GM15510 (cell line): Measurements from ENCODE around the gene AFF2.

Experiments
- POLR2A ChIP-seq: IDR thresholded peaks from 3 replicates; pipeline ENCODE4 v1.6.1; 2011; ENCODE audit warnings: borderline replicate concordance; ENCODE audit not compliant: insufficient read length; ENCODE audit errors: extremely low read depth

Gene AFF2

DNA sequence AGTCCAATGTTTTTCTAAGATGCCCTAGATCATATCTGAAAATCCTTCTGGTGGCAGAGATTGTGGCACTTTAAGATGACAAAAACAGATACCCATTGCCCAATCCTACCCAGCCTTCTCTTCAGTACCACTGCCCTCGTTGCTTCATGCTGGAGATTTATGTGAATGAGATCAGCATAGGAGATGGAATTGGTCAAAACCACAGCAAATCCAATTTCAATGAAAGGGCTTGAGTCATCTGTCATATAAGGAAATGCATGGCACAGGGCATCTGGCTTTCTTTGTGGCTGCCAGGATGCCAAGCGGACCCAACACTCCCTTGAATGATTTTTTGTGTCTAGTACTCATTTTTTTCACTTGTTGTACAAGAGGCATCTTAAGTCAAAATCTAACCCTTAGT is 16.8 kb downstream of the AFF2 start:
- TF ChIP-seq POLR2A: no peak

DNA sequence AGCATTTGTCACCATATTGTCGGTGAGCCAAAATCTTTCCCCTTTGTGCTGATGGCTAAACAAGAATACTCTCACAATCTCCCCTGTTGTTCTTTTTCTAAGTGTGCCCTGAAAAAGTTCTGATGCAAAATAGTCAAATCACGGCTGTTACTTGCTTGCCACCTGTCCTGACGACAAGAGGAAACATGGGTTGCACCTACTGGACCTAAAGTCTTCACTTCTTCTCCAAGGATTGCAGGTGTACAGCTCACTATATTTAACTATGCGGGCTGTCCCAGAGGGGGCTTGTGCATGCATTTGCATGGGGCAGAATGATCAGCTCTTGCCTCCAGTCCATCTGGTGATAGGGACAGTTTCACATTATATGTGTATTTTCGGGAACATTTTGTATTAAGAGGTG is 21.6 kb downstream of the AFF2 start:
- no peak for TF ChIP-seq POLR2A

- TF ChIP-seq POLR2A: no peak
Observed at GRCh38 chrX:148523303-148524080, 23.1 kb downstream of the AFF2 start.

DNA sequence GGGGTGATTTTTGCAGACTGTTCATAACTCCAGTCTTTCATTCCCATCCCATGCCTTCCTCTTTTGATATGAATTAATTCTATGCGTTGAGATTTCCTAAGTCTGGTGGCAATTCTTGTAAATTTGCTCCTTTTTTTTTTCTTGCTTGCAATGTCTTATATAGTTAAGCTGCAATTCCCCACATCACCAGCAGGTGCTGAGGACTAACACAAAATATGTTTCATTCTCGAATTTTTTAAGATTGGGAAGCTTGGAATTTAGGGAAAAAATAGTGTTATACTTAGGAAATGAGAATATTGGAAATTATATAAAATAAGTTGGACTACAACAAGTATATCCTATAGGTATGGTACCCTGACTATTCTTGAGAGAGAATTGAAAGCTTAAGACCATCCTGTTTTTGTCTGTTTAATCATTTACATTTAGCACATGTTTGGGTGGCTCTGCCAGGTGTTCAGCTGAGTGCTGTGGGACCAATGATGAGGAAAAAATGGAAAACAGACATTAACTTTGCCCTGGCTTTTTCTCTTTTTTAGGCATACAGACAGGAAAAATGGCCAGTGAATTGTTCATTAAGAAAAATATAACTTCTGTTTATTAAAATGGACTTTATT is 30.2 kb downstream of the AFF2 start:
- TF ChIP-seq POLR2A: no peak

GRCh38 chrX:148534291-148534690 is 33.9 kb downstream of the AFF2 start:
- no peak for TF ChIP-seq POLR2A

DNA sequence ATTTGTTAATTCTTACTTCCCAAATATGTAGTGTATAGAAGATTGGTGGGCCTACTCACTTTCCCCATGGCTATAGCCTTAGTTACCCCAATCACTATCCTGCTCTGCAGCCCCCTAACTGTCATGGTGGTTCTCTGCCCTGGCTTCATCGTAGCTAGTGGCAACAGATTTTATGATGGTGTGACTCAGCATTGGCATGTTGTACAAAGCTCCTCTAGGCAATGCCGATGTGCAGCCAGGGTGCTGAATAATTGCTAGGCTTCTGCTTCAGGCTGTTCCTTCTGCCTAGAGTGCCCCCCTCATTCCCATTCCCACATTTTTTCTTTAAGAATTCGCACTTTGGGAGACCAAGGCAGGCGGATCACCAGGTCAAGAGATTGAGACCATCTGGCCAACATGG is 35.2 kb downstream of the AFF2 start:
- no peak for TF ChIP-seq POLR2A

GRCh38 chrX:148536961-148537360 is 36.5 kb downstream of the AFF2 start:
- TF ChIP-seq POLR2A: no peak

DNA sequence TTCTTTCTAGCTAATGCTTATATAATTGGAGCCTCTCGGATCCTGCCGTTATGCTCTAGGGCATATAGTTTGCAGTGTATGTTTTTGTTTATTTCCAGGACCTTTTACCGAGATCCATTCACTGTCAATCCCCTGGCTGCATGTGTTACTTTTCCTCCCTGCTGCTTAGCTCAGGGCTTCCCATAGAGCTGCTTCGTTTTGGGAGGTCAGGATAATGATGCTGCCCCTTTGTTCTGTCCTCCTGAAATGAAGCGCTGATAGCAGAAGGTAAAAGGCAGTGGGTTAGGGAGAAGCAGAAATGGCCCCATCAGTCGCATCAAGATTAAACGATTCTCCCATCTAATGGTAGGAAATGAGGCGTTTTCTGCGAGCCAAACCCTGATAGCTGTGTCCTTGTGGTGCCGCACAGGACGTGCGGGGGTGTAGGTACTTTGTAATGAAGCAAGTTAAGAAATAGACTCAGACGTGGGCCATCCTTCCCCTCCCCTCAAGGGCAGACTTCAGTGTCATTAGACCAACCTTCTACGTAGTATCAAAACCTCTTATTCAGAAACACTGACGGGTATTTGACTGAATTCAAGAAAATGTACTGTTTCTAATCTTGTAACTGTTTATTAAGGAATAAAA is 37.3 kb downstream of the AFF2 start:
- no peak for TF ChIP-seq POLR2A

- TF ChIP-seq POLR2A: no peak
Observed at GRCh38 chrX:148538582-148538981, 38.2 kb downstream of the AFF2 start.

GRCh38 chrX:148540114-148540513 is 39.7 kb downstream of the AFF2 start:
- no peak for TF ChIP-seq POLR2A

DNA sequence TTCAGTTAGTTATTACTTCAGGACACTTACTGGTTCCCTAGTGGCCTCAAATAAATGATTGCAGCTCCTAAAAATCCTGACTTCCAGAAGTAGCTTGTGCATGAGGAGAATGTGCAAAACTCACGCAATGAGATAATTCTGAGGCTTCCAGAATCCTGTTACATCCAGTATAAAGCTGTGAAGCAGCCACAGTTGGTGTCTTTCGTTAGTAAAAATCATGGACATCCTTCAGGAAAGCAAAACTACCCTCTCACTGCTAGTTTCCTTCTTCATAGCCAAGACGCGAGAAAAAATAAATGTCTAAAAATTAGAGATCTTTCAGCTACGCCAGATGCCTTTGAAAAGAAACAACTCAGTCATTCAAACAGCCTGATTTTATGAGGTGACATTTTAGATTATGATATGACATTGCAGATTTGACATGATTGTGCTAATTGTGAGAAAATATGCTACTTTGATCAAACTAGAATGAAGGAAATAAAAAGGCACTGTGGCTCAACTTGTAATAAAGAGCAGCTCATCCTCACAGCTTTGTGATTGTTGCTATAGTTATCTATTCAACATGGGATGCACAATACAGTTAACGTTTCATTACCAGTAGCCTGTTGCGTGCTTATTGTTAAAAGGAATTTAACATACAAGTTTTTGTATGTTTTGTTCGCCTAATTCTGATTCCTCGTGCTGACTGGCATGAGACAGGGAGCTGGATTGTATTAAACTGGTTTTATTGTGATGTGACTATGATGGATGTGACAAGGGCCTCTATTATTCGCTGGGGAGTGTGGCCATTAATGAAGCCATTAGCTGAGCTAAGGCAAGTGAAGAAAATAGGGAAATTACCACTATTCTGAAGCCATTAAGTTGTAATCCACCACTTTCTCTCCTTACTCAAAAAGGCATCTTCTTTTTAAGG is 40.5 kb downstream of the AFF2 start:
- TF ChIP-seq POLR2A: no peak

DNA sequence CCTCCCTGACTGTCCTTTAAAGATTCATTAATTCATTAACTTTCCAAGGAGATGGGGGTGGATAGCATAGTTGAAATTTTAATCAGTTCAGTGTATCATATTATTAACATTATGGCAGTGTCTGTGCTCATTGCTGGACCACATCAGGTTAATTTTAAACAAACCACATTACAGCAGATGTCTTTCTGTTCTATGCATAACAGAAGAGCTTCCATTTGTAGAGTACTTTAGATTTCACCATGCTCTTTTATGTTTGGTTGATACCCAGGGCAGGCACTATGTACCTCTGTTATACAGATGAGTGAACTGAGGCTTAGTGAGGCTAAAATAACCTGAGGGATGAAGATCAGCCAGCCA is 41.1 kb downstream of the AFF2 start:
- TF ChIP-seq POLR2A: no peak

GRCh38 chrX:148542481-148543255 is 42.3 kb downstream of the AFF2 start:
- TF ChIP-seq POLR2A: no peak

DNA sequence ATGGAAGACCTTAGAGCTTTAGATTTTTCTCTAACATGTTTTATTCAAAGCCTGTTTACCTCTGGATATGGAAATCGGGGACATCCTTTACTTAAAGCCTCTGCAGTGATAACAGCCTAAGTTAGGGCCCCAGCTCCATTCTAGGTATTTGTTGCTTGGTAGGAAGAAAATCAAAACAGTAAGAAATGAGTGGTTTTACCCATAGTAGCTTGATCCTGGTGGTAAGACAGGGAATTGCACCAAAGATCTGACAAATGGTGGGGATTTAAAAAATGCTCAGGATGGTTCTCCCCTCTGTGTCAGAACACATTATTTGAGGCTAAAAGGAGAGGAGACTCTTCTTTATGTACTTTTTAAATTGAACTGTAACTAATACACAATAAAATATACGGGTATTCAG is 52.4 kb downstream of the AFF2 start:
- no peak for TF ChIP-seq POLR2A
